ENCODE data around the gene SYNE2.

DNA sequence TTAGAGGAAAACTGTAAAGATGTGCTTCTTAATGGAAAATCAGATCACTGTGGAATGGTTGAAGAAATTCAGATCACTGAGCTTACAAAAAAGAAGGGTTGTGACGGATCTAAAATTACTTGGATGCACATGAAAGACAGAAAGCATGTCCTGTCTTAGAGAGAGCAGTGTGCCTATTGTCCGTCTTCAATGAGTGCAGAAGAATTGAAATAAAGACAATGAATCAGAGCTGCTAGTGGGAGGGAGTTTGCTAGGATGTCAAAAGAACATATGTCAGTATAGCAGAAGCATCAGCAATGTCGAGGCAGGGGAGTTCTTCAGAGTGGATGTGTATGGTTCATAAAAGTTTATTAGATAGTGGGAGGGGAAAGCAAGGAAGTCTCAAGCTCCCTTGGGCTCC is 172.7 kb downstream of the SYNE2 start:
- no peak for TF ChIP-seq CTCF (IDR thresholded peaks at IDR 0.05)
- TF ChIP-seq EP300 (IDR thresholded peaks at IDR 0.05) = no peak
